ENCODE measurements around the gene SLC1A5.

The SLC1A5 gene

DNA sequence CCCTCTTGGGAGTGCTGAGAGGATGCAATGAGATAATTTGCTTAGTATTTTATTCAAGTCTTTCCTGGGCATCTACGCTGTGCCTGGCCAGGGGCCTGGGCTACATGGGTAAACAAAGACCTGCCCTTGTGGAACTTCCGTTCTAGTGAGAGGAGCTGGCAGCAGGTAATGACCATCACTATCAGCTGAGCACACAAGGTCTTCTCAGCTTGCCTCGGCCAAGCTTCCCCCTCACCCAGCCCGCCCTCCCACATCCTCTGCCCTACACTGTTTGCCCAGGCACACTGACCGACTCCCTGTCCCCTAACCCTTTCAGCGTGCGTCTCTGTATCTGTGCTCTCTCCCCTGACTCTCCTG, 51.1 kb downstream of the SLC1A5 start:
- TF ChIP-seq EP300 (IDR thresholded peaks at IDR 0.05; ENCODE audit: borderline replicate concordance) (no peak), FOXM1 (IDR thresholded peaks at IDR 0.05; ENCODE audit: borderline replicate concordance, low read depth) (no peak), ZBTB7A (IDR thresholded peaks at IDR 0.05; ENCODE audit: low read depth) (no peak), RAD21 (IDR thresholded peaks at IDR 0.05; ENCODE audit: low read depth) (no peak), EGR1 (IDR thresholded peaks at IDR 0.05) (no peak), TEAD4 (IDR thresholded peaks at IDR 0.05) (no peak), TAF1 (IDR thresholded peaks at IDR 0.05; ENCODE audit: low read depth) (no peak), CREB1 (IDR thresholded peaks at IDR 0.05; ENCODE audit: low read depth) (no peak), YY1 (IDR thresholded peaks at IDR 0.05; ENCODE audit: low read depth) (no peak), CEBPB (IDR thresholded peaks at IDR 0.05) (no peak), TCF12 (IDR thresholded peaks at IDR 0.05; ENCODE audit: low read depth) (no peak), NFIC (IDR thresholded peaks at IDR 0.05) (no peak)
- TF ChIP-seq, protein P1, sequence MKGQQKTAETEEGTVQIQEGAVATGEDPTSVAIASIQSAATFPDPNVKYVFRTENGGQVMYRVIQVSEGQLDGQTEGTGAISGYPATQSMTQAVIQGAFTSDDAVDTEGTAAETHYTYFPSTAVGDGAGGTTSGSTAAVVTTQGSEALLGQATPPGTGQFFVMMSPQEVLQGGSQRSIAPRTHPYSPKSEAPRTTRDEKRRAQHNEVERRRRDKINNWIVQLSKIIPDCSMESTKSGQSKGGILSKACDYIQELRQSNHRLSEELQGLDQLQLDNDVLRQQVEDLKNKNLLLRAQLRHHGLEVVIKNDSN (IDR thresholded peaks at IDR 0.05) = no peak
- TF ChIP-seq, protein P2, sequence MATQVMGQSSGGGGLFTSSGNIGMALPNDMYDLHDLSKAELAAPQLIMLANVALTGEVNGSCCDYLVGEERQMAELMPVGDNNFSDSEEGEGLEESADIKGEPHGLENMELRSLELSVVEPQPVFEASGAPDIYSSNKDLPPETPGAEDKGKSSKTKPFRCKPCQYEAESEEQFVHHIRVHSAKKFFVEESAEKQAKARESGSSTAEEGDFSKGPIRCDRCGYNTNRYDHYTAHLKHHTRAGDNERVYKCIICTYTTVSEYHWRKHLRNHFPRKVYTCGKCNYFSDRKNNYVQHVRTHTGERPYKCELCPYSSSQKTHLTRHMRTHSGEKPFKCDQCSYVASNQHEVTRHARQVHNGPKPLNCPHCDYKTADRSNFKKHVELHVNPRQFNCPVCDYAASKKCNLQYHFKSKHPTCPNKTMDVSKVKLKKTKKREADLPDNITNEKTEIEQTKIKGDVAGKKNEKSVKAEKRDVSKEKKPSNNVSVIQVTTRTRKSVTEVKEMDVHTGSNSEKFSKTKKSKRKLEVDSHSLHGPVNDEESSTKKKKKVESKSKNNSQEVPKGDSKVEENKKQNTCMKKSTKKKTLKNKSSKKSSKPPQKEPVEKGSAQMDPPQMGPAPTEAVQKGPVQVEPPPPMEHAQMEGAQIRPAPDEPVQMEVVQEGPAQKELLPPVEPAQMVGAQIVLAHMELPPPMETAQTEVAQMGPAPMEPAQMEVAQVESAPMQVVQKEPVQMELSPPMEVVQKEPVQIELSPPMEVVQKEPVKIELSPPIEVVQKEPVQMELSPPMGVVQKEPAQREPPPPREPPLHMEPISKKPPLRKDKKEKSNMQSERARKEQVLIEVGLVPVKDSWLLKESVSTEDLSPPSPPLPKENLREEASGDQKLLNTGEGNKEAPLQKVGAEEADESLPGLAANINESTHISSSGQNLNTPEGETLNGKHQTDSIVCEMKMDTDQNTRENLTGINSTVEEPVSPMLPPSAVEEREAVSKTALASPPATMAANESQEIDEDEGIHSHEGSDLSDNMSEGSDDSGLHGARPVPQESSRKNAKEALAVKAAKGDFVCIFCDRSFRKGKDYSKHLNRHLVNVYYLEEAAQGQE (IDR thresholded peaks at IDR 0.05; ENCODE audit: low read depth) = no peak
- TF ChIP-seq, protein P3, sequence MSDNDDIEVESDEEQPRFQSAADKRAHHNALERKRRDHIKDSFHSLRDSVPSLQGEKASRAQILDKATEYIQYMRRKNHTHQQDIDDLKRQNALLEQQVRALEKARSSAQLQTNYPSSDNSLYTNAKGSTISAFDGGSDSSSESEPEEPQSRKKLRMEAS (IDR thresholded peaks at IDR 0.05) = no peak

DNA sequence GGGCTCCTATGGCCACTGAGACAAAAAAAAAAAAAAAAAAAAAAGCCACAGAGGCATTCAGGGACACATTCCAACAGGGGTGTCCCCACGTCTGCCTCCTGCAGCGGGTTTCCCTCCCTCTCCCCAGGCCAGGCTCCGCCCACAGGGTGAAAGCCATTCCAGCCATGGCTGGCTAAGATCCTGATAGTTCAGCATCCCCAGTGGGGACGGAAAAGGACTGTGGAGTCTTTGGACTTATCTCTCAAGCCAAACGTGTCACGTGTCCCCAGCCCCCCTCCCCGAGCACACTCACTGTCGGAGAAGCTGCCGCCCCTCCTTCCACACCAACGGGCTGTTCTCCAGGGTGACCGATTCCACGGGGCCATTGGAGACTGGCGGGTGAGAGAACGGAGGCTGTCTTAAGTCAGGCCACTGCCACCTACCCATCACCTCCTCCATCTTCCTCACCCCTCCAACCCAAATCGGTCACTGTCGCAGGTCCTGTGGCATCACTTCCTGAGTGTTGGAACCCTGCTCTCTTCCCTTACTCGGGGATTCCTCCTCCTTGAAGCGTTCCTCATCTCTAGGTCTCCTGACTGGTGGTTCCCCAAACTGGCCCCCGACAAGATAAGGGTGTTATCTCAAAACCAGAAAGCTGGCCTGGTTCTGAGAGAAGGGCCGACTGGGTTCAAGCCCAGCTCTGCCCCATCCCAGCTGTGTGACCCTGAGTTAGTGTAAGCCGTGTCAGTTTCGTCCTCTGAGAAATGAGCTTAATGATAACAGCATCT, 51.7 kb downstream of the SLC1A5 start:
- no peak for TF ChIP-seq ZBTB7A (IDR thresholded peaks at IDR 0.05; ENCODE audit: low read depth)
- TF ChIP-seq RAD21 (IDR thresholded peaks at IDR 0.05; ENCODE audit: low read depth) = no peak
- no peak for TF ChIP-seq TCF12 (IDR thresholded peaks at IDR 0.05; ENCODE audit: low read depth)
- TF ChIP-seq CREB1 (IDR thresholded peaks at IDR 0.05; ENCODE audit: low read depth) = no peak
- TF ChIP-seq, protein P3 (IDR thresholded peaks at IDR 0.05) = no peak
- TF ChIP-seq TEAD4 (IDR thresholded peaks at IDR 0.05) = no peak
- no peak for TF ChIP-seq NFIC (IDR thresholded peaks at IDR 0.05)
- no peak for TF ChIP-seq FOXM1 (IDR thresholded peaks at IDR 0.05; ENCODE audit: borderline replicate concordance, low read depth)

DNA sequence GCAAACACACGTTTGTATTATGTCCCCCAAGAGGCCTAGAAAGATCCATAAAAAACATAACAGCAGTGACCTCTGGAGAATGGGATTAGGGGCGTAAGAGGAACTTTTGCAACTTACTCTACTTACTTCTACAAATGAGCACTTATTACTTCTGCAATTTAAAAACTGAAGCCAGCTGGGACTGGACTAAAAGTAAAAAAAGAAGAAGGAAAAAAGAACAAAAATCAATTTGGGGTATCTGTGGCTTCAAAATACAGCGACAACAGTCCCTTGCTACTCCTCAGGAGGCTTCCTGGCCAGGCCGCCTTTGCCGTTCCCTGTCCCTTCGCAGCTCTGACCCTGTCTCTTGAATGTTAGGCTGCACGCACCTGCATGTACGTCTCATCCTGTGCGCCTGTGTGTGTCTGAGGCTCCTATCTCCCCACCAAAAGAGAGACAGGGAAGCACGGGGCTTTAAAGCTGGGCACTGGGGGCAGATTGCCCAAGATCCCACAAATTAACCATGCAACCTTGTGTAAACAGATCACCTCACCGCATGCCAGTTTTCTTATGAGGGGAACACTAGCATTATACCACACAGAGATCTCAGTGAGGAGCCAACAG, 54.6 kb downstream of the SLC1A5 start:
- no peak for TF ChIP-seq TAF1 (IDR thresholded peaks at IDR 0.05; ENCODE audit: low read depth)
- TF ChIP-seq EP300 (IDR thresholded peaks at IDR 0.05; ENCODE audit: borderline replicate concordance) = no peak
- TF ChIP-seq, protein P1 (IDR thresholded peaks at IDR 0.05) = no peak
- no peak for TF ChIP-seq EGR1 (IDR thresholded peaks at IDR 0.05)
- no peak for TF ChIP-seq TCF12 (IDR thresholded peaks at IDR 0.05; ENCODE audit: low read depth)

DNA sequence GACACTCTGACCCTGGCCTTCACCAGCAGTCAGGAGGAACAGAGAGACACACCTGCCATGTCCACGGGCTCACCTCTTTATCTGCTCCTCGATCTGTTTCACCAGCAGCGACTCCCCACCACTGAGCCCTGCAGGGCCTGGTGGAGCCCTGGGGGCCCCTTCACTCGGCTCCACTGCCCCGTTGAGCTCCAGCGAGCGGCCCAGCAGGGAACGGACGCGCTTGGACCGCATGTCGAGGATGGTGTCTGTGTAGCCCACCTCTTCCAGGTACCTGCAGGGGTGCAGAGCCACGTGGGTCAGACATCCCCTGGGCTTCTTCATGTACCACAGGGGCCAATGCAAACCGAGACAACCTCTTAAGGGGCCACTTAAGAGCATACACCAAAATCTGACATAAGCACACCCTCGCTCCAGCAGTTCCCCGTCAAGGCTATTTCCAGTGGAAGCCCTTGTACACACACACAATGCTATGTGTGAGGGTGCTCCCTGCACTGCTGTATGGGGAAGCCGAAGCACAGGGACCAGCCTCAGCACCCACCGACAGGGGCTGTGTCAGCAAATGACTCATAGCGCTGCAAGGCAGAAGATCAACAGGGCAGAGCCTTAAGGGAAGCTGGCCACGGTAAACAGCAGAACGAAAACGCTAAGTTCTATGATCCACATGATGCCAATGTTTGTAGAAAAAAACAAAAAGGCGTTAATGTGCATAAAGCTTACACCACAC, 55.3 kb downstream of the SLC1A5 start:
- TF ChIP-seq NFIC (IDR thresholded peaks at IDR 0.05) (no peak), ZBTB7A (IDR thresholded peaks at IDR 0.05; ENCODE audit: low read depth) (no peak), EP300 (IDR thresholded peaks at IDR 0.05; ENCODE audit: borderline replicate concordance) (no peak), YY1 (IDR thresholded peaks at IDR 0.05; ENCODE audit: low read depth) (no peak), CEBPB (IDR thresholded peaks at IDR 0.05) (no peak)

DNA sequence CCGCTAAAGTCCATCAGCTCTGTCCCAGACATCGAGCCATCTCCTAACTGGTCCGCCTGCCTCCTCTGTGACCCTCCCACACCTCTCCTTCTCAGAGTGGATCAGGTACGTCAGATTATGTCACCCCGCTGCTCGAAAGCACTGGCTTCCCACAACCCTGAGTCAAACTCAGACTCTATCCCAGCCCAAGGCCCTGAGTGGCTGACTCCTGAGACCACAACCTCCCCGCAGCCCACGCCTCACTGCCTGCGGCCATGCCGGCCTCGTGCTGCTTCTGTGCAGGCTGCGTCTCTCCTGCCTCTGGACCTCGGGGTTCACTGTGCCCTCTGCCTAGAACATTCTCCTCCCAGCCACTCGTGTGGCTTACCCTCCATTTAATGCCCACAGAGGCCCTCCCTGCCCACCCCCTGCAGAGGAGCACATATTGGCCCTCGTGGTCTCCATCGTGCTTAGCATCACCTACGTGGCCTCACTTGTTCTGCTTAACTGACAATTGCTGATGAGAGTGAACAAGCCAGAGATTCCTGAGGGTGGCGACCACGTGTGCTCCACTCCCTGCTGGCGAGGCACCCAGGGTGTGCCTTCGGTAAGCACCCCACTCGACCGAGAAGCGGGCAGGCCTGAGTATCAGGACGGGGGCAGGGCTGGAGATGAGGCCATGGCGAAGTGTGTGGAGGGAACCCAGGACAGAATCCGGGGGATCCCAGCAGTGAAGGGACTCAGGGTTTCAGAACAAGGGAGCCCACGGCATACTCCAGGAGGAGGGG, 56.0 kb downstream of the SLC1A5 start:
- TF ChIP-seq FOXM1 (IDR thresholded peaks at IDR 0.05; ENCODE audit: borderline replicate concordance, low read depth) (no peak), RAD21 (IDR thresholded peaks at IDR 0.05; ENCODE audit: low read depth) (no peak), TAF1 (IDR thresholded peaks at IDR 0.05; ENCODE audit: low read depth) (no peak), TCF12 (IDR thresholded peaks at IDR 0.05; ENCODE audit: low read depth) (no peak), ZBTB7A (IDR thresholded peaks at IDR 0.05; ENCODE audit: low read depth) (no peak), EP300 (IDR thresholded peaks at IDR 0.05; ENCODE audit: borderline replicate concordance) (no peak), CREB1 (IDR thresholded peaks at IDR 0.05; ENCODE audit: low read depth) (no peak), EGR1 (IDR thresholded peaks at IDR 0.05) (no peak), YY1 (IDR thresholded peaks at IDR 0.05; ENCODE audit: low read depth) (no peak), NFIC (IDR thresholded peaks at IDR 0.05) (no peak)
- TF ChIP-seq, protein P1 (IDR thresholded peaks at IDR 0.05) = no peak
- TF ChIP-seq, protein P3 (IDR thresholded peaks at IDR 0.05) = no peak

Measured in Ishikawa (cell line).